HepG2 (cell line): ENCODE results near the gene TOPORS. TPM values are rescaled to one million over a fixed set of nuclear protein-coding genes. Genes with fewer than 3 reads are reported as not detected.

ENCODE experiments used
- FOSL1 ChIP-seq: sonication (generic); formaldehyde crosslinking; IDR thresholded peaks from 2 replicates; pipeline ENCODE4 v1.9.0; 2021; ENCODE audit warnings: missing genetic modification reagents, borderline replicate concordance
- LBX2 ChIP-seq: sonication (generic); formaldehyde crosslinking; IDR thresholded peaks from 2 replicates; pipeline ENCODE4 v1.5.0; 2020; ENCODE audit warnings: missing genetic modification reagents, mild to moderate bottlenecking, borderline replicate concordance
- MIXL1 ChIP-seq: IDR thresholded peaks from 2 replicates; pipeline ENCODE4 v1.6.1; 2016
- MYPOP ChIP-seq: sonication (generic); formaldehyde crosslinking; IDR thresholded peaks from 2 replicates; pipeline ENCODE4 v1.8.1; 2023; ENCODE audit warnings: mild to moderate bottlenecking, moderate library complexity, missing genetic modification reagents
- NFIC ChIP-seq: IDR thresholded peaks from 2 replicates; pipeline ENCODE4 v1.6.1; 2012; ENCODE audit warnings: mild to moderate bottlenecking, low read length, inconsistent platforms
- SETDB1 ChIP-seq: sonication (generic); formaldehyde crosslinking; IDR thresholded peaks from 2 replicates; pipeline ENCODE4 v1.5.1; 2020; ENCODE audit warnings: missing genetic modification reagents, mild to moderate bottlenecking, borderline replicate concordance
- TCF7L2 ChIP-seq: IDR thresholded peaks from 2 replicates; pipeline ENCODE4 v1.6.1; 2011; ENCODE audit warnings: mild to moderate bottlenecking, low read depth, low read length, moderate library complexity
- YEATS4 ChIP-seq: sonication (generic); formaldehyde crosslinking; IDR thresholded peaks from 2 replicates; pipeline ENCODE4 v1.4.0; 2020; ENCODE audit warnings: missing genetic modification reagents, borderline replicate concordance
- ZBTB43 ChIP-seq: sonication (generic); formaldehyde crosslinking; conservative IDR thresholded peaks from 2 replicates; pipeline ENCODE4 v1.4.0; 2020; ENCODE audit warnings: missing genetic modification reagents
- ZFP36L2 ChIP-seq: sonication (generic); formaldehyde crosslinking; IDR thresholded peaks from 2 replicates; pipeline ENCODE4 v1.4.0; 2020; ENCODE audit warnings: missing genetic modification reagents
- ZKSCAN1 ChIP-seq: fragments of 150-350 bp; IDR thresholded peaks from 2 replicates; pipeline ENCODE4 v1.6.1; 2014; ENCODE audit warnings: low read length
- ZNF143 ChIP-seq: sonication (generic); formaldehyde crosslinking; IDR thresholded peaks from 2 replicates; pipeline ENCODE4 v1.4.0; 2020; ENCODE audit warnings: missing genetic modification reagents
- ZNF572 ChIP-seq: sonication (generic); formaldehyde crosslinking; IDR thresholded peaks from 2 replicates; pipeline ENCODE4 v1.5.1; 2020; ENCODE audit warnings: mild to moderate bottlenecking, missing genetic modification reagents
- ZNF800 ChIP-seq: sonication (generic); formaldehyde crosslinking; IDR thresholded peaks from 2 replicates; pipeline ENCODE4 v1.4.0; 2020; ENCODE audit warnings: missing genetic modification reagents
- polyA plus RNA-seq, 8 experiments: library from polyadenylated mRNA; depleted of rRNA in 3 of 8; stranded (reverse) in 7 of 8; unstranded in 1 of 8; fragments of >200 nt; fragmentation: Illumina TruSeq in 4 of 8; extraction: Trizol in 4 of 8; gene quantifications; 2 replicates each; pipeline versions ENCODE4 v1.2.1 to v1.2.3, GENCODE V29; 2011 to 2016; ENCODE audit warnings: low read depth in 4 of 8, missing spikeins in 1 of 8, mixed read lengths in 1 of 8; ENCODE audit not compliant: insufficient read depth in 1 of 8
- total RNA-seq, 5 experiments: library from RNA; depleted of rRNA; stranded (reverse); fragments of >200 nt; fragmentation: Illumina TruSeq; extraction: Trizol; gene quantifications; 2 replicates each; pipeline ENCODE4 v1.2.3, GENCODE V29; 2016; ENCODE audit warnings: low read depth in 1 of 5
- TF ChIP-seq, protein P1 (sequence below): sonication (generic); formaldehyde crosslinking; IDR thresholded peaks from 2 replicates; pipeline ENCODE4 v1.4.0; 2020; ENCODE audit warnings: mild to moderate bottlenecking, missing genetic modification reagents, borderline replicate concordance
- TF ChIP-seq, protein P2 (sequence below): IDR thresholded peaks from 2 replicates; pipeline ENCODE4 v1.6.1; 2016; ENCODE audit warnings: low read depth, borderline replicate concordance

The TOPORS gene
- total and polyA plus RNA-seq, 2 of the 13 experiments (the other 11 are each of a cell fraction or from before 2014, with no cell fraction given), result 6.8 to 19.6 TPM

GRCh38 chr9:32526041-32526706, 26.2 kb downstream of the TOPORS start, which contains the start of gene RIGI (continued):
- TF ChIP-seq, protein P1, sequence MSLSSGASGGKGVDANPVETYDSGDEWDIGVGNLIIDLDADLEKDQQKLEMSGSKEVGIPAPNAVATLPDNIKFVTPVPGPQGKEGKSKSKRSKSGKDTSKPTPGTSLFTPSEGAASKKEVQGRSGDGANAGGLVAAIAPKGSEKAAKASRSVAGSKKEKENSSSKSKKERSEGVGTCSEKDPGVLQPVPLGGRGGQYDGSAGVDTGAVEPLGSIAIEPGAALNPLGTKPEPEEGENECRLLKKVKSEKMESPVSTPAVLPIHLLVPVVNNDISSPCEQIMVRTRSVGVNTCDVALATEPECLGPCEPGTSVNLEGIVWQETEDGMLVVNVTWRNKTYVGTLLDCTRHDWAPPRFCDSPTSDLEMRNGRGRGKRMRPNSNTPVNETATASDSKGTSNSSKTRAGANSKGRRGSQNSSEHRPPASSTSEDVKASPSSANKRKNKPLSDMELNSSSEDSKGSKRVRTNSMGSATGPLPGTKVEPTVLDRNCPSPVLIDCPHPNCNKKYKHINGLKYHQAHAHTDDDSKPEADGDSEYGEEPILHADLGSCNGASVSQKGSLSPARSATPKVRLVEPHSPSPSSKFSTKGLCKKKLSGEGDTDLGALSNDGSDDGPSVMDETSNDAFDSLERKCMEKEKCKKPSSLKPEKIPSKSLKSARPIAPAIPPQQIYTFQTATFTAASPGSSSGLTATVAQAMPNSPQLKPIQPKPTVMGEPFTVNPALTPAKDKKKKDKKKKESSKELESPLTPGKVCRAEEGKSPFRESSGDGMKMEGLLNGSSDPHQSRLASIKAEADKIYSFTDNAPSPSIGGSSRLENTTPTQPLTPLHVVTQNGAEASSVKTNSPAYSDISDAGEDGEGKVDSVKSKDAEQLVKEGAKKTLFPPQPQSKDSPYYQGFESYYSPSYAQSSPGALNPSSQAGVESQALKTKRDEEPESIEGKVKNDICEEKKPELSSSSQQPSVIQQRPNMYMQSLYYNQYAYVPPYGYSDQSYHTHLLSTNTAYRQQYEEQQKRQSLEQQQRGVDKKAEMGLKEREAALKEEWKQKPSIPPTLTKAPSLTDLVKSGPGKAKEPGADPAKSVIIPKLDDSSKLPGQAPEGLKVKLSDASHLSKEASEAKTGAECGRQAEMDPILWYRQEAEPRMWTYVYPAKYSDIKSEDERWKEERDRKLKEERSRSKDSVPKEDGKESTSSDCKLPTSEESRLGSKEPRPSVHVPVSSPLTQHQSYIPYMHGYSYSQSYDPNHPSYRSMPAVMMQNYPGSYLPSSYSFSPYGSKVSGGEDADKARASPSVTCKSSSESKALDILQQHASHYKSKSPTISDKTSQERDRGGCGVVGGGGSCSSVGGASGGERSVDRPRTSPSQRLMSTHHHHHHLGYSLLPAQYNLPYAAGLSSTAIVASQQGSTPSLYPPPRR (CRISPR knock-in tag), result no peak
- TF ChIP-seq NFIC (no peak), TCF7L2 (no peak), YEATS4 (CRISPR knock-in tag) (peak; percentile 27; the same call in 1 of the 2 replicates), ZNF800 (CRISPR knock-in tag) (no peak), ZNF572 (CRISPR knock-in tag) (0 out of 2 replicates have a peak, but pooled peaks have one; percentile 31), LBX2 (CRISPR knock-in tag) (no peak), SETDB1 (CRISPR knock-in tag) (no peak), ZBTB43 (CRISPR knock-in tag) (peak; percentile 60; the same call in 1 of the 2 replicates), ZKSCAN1 (no peak), ZFP36L2 (CRISPR knock-in tag) (no peak), ZNF143 (no peak), MIXL1 (CRISPR knock-in tag) (peak; percentile 42; the same call in 1 of the 2 replicates), MYPOP (CRISPR knock-in tag) (peak; percentile 76; the same call in 1 of the 2 replicates), FOSL1 (CRISPR knock-in tag) (no peak)
- TF ChIP-seq, protein P2, sequence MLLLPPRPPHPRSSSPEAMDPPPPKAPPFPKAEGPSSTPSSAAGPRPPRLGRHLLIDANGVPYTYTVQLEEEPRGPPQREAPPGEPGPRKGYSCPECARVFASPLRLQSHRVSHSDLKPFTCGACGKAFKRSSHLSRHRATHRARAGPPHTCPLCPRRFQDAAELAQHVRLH, result peak; percentile 76; the same call in 1 of the 2 replicates
